ENCODE measurements around the gene IDH1.

DNA sequence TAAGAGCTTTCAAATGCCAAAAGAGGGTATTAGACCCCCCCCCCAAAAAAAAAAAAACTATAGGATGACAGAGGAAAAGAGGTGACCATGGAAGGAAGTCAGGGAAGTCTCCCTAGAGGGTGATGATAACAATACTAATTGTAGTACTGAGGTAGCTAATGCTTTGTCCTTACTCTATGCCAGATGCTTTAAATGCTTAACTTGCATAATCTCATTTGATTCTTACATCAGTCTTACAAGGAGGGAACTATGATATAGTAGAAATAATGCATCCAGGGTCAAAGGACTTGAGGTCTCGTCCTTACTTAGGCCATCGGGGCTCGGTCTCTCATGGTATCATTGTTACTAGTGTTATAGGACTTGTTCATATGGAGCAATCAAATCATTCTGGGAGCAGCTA is 9.1 kb downstream of the IDH1 start:
- TF ChIP-seq CTCF (IDR thresholded peaks at IDR 0.05) (no peak), POLR2A (IDR thresholded peaks at IDR 0.05) (no peak)

Data from vagina (tissue), 2 donors.